GM21529 (cell line): ENCODE data around the gene RAPGEF5.

Experiments
- ATAC-seq: cut with Tn5 transposase; IDR thresholded peaks from one replicate; pipeline ENCODE4 v1.9.1; 2021; ENCODE audit not compliant: unreplicated experiment

The RAPGEF5 gene

DNA sequence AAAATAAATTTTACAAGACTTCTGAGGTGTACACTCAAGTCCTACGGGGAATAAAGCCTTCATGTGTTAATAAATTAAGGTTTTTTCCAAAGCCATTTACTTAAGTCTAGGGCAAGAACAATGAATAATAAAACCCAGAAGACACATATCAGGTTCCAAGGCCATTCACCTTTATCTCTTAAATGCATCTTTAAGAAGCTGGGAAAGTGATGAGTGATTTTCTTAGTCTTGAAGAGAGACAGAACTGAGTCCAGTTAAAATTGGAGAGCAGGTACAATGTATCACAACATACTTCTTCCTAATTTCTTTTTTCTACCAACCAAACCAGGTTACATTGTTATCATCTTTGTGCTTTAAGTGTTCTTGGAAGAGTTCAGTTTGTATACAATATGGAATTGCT, 189.5 kb downstream of the RAPGEF5 start:
- no peak for ATAC-seq

DNA sequence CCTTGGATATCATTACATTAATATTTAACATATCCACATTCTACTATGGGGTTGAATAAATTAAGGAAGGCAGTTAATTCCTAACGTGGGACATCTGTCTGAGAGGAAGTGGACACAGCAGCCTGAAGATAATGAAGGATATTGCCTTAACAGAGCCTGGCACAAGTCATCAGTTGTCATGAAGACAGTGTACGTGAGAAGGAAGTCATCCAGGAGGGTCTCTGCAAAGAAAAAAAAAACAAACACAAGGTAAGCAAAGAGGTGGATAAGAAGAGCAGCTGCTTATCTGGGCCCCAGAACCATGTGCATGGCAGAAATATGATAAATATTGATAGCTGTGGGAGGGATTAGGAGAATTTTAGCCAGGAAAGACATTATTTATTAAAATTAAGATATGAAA, 190.0 kb downstream of the RAPGEF5 start:
- no peak for ATAC-seq

DNA sequence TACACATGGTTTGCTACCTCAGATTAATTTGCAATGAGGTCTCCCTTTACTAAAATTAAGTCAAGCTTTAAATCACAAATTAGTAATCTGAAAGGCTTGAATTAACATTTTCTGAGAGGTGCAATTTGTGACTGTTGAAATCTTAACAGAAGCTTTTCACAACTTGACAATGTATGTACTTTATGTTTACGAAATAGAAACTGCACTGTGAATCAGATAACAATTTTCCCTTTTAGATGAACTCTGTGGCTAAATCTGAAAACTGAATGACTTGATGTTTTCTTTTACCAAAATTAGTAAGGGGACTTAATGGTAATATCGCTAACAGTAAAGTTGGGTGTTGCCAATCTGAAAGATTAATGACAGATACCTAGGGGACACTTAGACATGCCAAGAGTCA, 197.6 kb downstream of the RAPGEF5 start:
- ATAC-seq = no peak

DNA sequence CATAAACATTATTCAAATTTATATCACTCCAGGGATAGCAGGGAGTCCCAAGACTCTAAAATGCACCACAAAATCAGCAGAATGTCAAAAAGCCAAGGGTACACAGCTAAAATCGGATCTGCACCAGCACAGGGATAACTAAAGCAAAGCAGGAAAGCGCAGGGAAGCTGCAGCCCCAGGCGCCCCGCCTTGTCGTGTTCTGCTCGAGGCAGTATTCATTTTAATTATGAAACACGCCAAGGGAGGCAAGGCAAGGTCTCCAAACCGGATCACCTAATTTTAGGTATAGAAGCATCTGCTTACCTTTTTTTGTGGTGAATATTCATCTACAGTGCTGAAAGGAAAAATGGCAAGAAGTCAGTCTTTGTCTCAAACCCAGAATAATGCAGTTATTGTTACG, 199.4 kb downstream of the RAPGEF5 start:
- ATAC-seq = no peak

DNA sequence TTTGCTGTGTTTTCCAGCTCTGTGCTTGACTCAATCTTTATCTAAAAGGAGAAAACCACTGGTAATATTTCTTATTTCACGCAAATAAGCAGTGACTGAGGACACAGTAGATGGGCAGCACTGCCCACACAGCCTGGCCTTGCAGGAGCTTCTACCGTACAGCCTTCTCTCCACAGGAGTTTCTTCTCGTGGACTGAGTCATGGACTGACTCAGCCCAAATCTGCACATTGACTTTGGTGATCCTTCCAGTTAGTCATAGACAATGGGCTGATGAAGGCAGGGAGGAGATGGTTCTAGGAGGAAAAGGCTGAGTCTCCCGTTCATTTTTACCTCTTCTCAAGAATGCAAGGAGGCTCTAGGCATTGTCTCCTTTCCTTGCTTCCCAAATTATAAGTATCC, 200.7 kb downstream of the RAPGEF5 start:
- no peak for ATAC-seq

DNA sequence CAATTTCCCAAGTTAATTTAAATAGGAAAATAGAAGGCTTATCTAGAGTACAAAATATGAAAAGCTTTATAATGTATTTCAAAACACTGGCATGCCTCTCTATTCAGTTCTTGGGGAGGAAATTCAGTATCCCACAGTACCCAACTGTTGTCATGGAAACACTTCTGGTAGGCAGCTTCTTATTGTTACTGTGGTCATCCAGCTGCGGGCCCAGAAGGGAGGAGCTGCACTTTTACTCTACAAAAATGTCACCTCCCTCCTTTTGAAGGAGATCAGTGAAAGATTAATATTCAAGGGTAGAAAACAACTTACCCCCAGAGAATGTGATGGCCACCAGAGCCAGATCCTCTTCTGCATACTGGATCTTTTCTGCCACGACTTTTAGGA, 202.8 kb downstream of the RAPGEF5 start:
- no peak for ATAC-seq

DNA sequence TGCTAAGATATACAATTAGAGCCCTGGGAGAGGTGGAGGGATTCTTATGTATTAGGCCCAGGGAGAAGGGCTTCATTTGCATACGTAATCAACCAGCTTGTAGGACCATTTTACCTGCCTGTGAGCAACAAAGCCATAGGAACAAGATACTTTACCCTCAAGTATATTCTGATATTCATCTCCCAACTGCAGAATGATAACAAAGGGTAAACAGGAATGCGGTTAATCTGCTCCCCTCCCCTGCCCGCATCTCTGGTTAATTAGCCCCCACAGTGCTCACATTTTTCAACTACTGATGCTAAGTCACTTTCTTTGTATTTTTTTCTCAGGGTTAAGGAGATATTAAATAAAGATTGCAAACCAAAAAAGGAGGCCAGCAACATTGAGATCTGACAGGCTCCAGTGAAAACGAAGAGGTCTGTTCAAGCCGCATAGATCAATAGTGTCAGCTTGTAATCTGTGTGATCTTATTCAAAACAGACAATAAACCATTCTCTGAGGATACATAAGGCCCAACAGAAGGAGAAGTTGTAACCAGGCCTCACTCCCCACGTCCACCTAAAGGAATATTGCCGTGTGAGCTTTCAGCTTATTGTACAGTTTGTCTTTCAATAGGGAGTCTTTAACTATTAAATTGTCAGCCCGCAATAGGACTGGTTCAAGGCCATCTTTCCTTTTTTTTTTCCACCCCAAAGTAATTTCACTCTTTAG, 203.4 kb downstream of the RAPGEF5 start:
- no peak for ATAC-seq

DNA sequence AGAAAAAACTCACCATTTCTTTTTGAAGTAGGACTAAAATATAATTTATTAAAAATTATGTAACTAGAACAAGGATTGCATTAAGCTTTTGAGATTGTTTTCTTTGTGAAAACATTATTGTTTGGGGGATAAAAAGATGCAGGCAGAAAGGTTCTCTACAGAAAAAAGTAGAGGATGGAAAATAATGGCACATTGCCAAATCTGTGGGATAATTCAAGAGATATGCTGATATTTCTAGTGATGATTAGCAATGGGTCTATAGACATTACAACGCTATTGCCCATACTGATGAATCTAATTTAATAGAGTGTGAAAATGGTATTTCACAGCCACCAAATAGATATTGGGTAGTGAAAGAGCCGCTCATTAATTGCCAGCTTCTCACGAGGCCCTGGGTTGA, 204.3 kb downstream of the RAPGEF5 start:
- no peak for ATAC-seq

DNA sequence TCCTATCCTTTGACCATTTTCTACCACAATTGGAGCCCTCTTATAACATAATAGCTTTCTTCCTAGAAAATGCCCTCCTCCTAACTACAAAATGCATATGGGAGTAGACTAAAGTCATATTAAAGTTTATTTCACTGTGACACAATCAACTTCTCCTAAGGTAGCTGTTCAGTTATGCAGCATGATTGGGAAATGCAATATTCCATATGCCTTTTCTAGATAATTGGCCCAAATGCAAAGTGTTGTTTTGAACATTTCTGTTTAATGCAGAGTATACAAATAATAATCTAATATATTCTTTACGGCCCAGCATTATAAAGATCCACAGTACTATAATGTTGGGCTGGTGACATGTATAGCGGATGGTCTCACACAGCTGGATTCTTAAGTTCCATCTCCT, 205.1 kb downstream of the RAPGEF5 start:
- no peak for ATAC-seq

DNA sequence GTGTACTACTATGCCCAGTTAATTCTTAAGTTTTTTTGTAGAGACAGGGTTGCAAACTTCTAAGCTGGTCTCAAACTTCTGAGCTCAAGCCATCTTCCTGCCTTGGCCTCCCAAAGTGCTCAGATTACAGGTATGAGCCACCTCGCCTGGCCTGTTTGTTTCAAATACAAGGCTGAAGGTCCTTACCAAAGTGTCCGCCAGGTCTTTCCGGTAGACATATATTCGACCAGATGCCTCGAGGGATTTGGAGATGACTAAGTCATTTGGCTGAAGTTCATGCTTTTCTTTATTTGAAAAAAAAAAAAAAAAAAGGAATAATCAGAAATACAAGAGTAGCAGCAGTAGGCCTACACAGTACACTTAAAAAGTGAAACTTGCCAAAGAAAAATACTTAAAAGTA, 206.7 kb downstream of the RAPGEF5 start:
- no peak for ATAC-seq

DNA sequence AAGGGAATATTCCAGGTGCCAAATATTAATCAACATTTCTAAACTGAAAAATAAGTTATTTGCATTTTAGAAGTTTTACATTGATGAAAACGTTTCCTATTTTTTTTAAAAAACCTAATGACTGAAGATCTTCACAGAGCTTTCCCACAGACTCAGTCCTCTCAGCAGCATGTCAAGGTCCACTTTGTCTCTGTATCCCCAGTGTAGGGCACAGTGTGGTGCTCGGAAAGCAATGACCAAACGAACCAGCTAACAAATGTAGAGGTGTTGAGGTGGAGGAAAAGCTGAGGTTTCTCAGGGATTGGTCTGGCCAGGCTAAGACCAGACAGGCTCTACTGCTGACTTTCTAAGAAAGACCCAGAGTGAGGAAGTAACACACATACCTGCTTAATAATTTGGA, 209.1 kb downstream of the RAPGEF5 start:
- no peak for ATAC-seq

DNA sequence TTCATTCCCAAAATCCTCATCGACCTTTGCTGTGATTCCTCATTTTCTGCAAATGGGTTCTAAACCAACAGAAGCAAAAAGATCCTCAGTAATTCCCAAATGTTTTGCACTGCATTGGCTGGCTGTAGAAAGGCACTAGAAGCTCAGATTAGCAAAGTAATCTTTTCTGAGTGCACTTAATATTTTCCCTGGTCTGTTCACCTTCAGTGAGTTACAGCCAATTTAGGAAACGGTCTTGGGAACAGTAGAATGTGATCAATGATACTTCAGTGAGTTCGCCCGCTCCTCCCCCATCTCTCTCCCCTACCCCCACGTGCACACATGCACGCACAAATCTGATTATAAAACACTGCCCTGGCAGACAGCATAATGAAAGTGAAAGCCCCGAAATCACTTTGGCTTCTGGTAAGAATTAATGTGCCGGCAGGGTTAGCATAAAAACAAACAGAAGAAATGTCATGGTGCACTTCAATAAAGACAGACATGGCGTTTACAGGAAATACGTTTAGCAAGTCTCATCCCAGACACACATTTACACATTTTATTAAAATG, 209.9 kb downstream of the RAPGEF5 start:
- ATAC-seq = no peak

DNA sequence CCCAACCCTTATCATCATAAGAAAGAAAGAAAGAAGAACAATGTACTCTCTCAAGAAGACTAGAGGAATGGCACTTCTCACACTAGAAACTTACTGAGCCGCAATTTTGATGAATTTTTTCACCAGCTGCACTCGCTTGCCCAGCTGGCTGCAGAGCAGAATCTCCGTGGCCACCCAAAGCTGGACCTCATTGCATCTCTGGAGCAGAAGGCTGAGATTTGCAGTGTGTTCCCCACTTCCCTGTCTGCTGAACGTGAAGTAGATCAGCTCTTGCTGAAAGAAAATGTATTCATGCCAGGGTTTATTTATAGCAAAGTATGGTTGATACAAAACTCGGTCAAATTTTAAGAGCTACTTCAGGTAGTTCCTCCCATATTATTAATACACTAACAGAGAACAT, 212.0 kb downstream of the RAPGEF5 start:
- no peak for ATAC-seq

DNA sequence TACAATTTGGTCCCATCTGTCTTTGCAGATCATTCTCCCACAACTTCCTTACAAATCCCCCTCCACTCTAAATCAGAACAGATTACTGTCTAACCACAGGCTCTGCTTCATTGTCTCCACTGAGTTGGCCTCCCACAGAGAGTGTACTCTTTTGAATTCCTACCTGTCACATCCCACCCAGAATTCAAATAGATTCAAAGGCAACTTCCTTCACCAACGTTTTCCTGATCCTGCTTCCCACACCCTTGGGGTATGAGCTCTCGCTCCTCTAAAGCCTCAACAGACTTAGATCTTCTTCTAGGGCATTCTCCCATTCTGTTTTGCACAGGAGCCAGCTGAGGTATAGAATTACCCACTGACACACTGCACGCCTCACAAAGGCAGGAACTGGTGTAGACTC, 213.5 kb downstream of the RAPGEF5 start:
- no peak for ATAC-seq

DNA sequence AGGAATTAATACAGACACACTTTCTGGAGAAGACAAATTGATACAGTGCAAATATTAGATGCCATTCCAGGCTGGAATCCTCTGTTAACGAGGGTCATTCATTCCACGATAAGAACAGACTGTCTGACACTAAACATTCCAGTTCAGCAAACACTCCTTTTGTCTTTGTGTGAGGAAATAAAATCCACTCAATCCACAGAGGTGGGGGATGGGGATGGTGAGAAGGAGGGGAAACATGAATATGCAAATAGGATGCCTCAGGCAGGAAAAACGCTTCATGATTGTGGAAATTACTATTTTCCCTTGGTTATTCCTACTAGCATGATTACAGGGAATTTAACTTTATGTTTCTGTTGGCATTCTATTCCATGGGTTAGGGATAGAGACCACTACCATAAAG, 214.4 kb downstream of the RAPGEF5 start:
- no peak for ATAC-seq

DNA sequence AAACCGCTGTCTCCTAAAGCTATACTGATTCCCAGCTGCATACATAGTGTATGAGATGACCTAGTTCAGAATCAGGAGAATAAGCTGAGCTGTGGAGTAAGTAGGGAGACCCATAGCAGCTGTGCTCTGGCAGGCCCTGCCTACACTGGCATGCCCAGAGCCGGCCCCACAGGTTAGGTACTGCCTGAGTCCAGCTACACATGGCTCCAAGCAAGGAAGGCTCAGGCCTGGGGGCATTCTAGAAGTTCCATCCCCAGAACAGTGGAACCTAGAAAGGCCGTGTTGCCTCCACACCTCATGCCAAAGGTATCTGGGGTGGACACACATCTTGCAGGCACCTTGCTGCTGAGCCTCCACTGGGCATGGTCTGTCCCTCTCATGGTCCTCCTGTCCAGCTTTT, 215.6 kb downstream of the RAPGEF5 start:
- ATAC-seq = no peak

DNA sequence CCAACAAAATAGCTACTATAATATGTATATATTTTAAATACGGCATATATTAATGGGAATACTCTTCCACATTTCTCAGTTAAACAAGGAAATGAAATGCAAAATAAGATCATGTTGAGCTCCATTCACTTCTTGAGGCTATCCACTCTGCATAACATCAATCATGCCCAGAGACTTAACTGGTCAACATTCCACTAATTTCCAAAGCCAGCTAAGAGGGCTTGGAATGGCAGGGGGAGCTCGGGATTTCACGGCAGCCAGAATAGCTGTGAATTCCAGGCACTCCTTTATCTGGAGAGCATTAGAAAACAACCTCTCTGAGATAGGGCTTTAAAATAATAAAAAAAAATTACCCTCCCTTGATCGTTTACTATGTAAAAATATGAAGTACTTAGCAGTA, 216.4 kb downstream of the RAPGEF5 start:
- ATAC-seq = no peak

DNA sequence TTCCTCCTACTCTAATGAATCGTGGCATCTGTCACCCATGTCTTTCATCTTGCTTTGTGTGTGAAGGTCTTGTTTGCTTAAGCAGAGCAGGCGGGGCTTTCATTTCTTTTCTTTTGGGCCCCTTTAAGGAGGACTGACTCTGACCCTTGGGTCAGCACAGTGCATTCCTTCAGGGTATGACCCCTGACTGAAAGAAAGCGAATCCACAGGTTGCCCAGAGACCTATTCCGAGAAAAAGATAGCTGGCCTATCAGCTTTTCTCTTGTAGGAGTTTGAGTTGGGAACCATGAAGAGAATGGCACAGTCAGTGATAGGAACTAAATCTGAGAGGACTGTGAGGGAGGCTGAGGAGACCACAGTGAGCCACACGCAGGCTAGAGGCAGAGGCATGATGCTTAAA, 218.1 kb downstream of the RAPGEF5 start:
- no peak for ATAC-seq

DNA sequence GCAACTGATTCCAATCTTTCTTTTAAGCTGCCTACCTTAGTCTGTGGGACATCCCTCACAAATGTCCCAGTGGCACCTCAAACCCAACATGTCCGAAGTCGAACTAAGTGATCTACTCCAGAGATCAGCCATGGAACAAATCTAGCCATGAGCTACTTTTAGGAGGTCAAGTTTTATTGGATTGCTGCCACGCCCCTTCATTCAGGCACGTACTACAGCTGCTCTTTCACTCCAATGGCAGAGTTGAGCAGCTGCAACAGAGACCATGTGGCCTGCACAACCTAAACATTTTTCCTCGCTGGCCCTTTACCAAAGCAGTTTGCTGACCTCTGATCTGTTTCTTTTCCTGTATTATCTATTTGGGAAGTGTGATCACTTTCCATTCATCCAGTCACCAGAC, 218.8 kb downstream of the RAPGEF5 start:
- no peak for ATAC-seq

DNA sequence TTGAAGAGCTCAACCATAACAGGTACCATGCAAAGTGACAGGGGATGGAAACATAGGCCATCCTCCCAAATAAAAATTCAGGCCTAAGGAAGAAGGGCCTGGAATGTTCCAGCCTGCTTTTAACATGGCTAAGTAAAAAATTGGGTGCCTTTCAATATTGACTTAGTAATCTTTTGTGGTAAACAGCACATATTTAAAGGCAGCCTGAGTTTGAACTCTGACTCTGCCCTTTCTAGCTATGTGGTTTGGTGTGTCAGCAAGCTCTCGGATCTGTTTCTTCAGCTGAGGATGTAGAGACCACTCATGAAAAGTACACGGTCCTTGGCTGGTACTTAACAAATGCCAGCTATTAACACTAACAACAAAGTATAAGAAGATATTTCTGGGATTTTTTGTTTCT, 219.5 kb downstream of the RAPGEF5 start:
- ATAC-seq = no peak

DNA sequence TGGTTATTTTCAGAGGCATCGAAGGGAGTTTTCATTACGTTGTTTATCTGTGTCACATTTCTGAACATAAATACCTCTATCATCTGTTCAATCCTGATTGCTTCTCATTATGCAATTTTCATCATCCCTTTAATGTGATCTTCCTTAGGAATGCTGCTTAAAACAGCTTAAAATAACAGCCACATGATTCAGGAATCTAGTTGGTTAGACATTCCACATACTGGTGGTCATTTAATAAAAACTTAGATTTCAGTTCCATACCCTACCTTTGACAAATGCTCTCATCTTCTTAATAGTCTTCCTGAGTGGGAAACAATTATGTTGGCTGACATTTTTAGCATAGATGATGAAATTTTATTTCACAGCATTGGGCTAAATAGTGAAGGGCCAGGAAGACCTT, 219.9 kb downstream of the RAPGEF5 start:
- no peak for ATAC-seq

DNA sequence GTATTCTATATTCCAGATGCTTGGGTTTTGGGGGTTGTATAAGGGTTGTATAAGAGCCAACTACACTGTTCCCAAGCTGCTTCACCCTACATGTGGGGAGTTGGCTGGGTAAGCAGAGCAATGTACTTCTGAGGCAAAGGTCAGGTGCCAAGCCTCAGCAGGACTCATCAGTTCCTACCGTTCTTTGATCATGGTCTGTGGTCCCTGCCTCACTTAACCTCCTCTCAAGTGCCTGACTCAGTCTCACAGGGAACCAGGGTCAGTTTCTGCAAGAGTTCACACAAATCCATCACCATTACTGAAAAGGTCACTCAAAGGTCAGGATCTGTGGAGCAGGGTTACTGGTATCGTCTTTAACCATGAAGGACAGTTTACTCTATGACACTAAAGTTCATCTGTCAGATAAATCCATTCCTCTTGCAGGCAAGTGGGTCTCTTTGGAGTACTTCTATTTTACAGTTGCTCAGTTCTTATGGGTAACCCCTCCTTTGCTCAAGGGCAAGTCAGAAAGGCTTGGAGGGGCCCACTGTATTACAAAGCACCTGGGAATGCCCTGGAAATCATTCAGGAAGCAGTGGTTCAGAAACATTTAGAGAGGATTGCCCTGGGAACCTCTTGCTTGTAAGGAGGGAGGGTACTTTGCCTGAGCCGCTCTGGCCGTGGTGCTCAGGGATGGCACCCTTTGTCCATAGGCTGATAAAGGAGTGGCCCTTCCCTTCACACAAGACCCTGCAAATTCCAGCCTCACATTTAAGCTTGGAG, 227.0 kb downstream of the RAPGEF5 start:
- no peak for ATAC-seq

DNA sequence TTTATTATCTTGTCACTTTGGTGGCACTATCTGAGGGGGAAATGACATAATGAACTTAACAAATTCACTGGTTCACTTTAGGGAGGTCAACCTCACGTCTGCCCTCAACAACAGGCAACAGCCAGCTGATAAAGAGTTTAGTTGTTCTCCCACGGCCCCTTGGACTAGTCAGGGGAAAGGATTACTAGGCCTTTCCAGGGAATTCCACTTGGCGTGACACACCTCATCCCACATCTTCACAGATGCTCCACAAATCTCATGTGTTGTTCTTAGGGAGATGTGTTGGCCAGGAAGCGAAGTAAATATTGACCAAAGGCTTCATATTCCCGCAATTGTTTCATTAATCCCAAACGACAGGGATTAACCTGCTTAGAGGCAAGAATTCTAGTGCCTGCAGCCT, 227.8 kb downstream of the RAPGEF5 start:
- no peak for ATAC-seq
